Measurements from ENCODE around the gene DENND6B. TPM values are rescaled to one million over a fixed set of nuclear protein-coding genes. Genes with fewer than 3 reads are reported as not detected.

Gene DENND6B
- total RNA-seq, 1 experiment from 2014 or later: 11.0 TPM

- no peaks in the 10 kb centered on the region for H4K20me1 ChIP-seq (ENCODE audit: insufficient read depth)
- no peak for TF ChIP-seq ATF3 (IDR thresholded peaks at IDR 0.05)
- TF ChIP-seq CEBPB (IDR thresholded peaks at IDR 0.05; ENCODE audit: low read depth): no peak
- no peak for TF ChIP-seq JUND (IDR thresholded peaks at IDR 0.05)
- TF ChIP-seq MAX (IDR thresholded peaks at IDR 0.05): no peak
- no peak for TF ChIP-seq SRF (IDR thresholded peaks at IDR 0.05; ENCODE audit: low read depth)
- TF ChIP-seq ZNF274 (IDR thresholded peaks at IDR 0.05; ENCODE audit: low read depth, low read length): no peak
- TF ChIP-seq YY1 (IDR thresholded peaks at IDR 0.05; ENCODE audit: extremely low read depth, insufficient replicate concordance, low read depth, low read length): no peak
- TF ChIP-seq TCF7L2 (IDR thresholded peaks at IDR 0.05; ENCODE audit: borderline replicate concordance, extremely low read depth, insufficient read depth, insufficient read length): no peak
- no peak overlapping the region for H2AFZ ChIP-seq (ENCODE audit: low read depth, low read length, poor library complexity, severe bottlenecking)
- no peak overlapping the region for H3K4me3 ChIP-seq (replicated peaks in 1 of 2; ENCODE audit: low read depth in 1 of 2, low read length in 2 of 2)
- H3K36me3 ChIP-seq (ENCODE audit: control insufficient read depth in 1 of 2, insufficient read depth in 2 of 2, low read length in 2 of 2): no peaks in the 10 kb centered on the region
- no TSS peak for BruUV-seq (replicated peaks)
- intact Hi-C loops (cut with micrococcal nuclease): no loop called here
- ATAC-seq: no peak
- H3K9ac ChIP-seq (ENCODE audit: low read length): no peak overlapping the region
- ChIA-PET CTCF (no interaction called here), RAD21 (ENCODE audit: low non-redundant PET in 1 of 2, low total read pairs in 2 of 2, uncharacterized antibody in 2 of 2, unreplicated experiment in 2 of 2) (no interaction called here), POLR2A (interaction anchor here (1.3 kb wide), 1 partner anchor 9 kb away, joined by 3 read pairs; no protein-coding TSS in a partner anchor)
- no peak for DNase-seq (ENCODE audit: low read depth, low spot score)
- peaks cover 0 to 17% of the 10 kb centered on the region in 2 experiments; a peak in 2 of 4 replicates for H3K4me1 ChIP-seq (ENCODE audit: control insufficient read depth in 1 of 2, insufficient read depth in 2 of 2, low read length in 2 of 2)
- H3K79me2 ChIP-seq (ENCODE audit: insufficient read depth, low read length): no peaks in the 10 kb centered on the region
- H3K27me3 ChIP-seq (ENCODE audit: insufficient read depth, low read length): no peaks in the 10 kb centered on the region
- no peak overlapping the region for H3K4me2 ChIP-seq (ENCODE audit: low read length)
- no peaks in the 10 kb centered on the region for H3K9me3 ChIP-seq (ENCODE audit: control insufficient read depth in 1 of 2, insufficient read depth in 1 of 2, low read depth in 1 of 2, low read length in 2 of 2)
- H3K9me2 ChIP-seq (ENCODE audit: insufficient read depth): no peaks in the 10 kb centered on the region
- no peak overlapping the region for H3K27ac ChIP-seq (ENCODE audit: low read depth, low read length)
These were observed 11.3 kb downstream of the DENND6B start for GRCh38 chr22:50315289-50316113.
